ENCODE data around the gene TRIO.
"Not testable (repeated sequence)": the region's sequence is repeated elsewhere in the genome, so short reads cannot be mapped to it uniquely, and the experiment has no call there.

The TRIO gene

GRCh38 chr5:14510156-14510734, 367.1 kb downstream of the TRIO start:
- no peak for DNase-seq (ENCODE audit: low read depth)

GRCh38 chr5:14510880-14511279, 367.7 kb downstream of the TRIO start:
- no peak for DNase-seq (ENCODE audit: low read depth)

- no peak for DNase-seq (ENCODE audit: low read depth)
Measured at GRCh38 chr5:14512574-14512973, 369.4 kb downstream of the TRIO start.

- no peak for DNase-seq (ENCODE audit: low read depth)
Measured at GRCh38 chr5:14513266-14513665, 370.1 kb downstream of the TRIO start.

DNA sequence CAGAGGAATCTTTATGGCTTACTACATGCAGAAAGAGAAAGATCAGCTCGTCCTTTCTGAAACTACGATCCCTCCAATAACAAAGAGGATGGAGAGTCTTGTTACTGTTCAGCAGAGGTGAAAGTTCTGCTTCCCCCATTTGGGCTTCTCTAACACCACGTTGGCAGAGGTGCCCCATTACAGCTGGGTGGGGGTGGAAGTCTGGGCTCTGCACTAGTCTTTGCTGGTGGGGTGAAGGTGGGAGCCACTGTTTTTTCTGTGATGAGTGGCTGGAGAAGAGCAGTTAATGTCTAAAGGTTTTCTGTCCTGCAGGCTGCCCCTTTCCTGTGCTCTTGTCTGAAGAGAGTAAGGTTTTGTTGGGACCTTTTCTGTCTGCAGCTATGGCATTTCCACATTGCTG, 373.8 kb downstream of the TRIO start:
- no peak for DNase-seq (ENCODE audit: low read depth)

DNA sequence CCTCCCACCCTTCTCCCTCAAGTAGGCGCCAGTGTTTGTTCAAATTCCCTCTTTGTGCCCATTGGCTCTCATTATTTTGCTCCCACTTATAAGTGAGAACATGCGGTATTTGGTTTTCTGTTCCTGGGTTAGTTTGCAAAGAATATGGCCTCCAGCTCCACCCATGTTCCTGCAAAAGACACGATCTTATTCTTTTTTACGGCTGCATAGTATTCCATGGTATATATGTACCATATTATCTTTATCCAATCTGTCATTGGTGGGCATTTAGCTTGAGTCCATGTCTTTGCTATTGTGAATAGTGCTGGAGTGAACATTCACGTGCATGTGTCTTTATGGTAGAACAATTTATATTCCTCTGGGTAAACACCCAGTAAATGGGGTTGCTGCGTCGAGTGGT, 375.5 kb downstream of the TRIO start:
- DNase-seq (ENCODE audit: low read depth), result no peak

- no peak for DNase-seq (ENCODE audit: low read depth)
Measured at GRCh38 chr5:14521748-14522147, 378.6 kb downstream of the TRIO start.

GRCh38 chr5:14522721-14523120, 379.6 kb downstream of the TRIO start:
- DNase-seq (ENCODE audit: low read depth), result no peak

- DNase-seq (ENCODE audit: low read depth), result no peak
Measured at GRCh38 chr5:14523243-14524034, 380.3 kb downstream of the TRIO start.

GRCh38 chr5:14525397-14525796, 382.3 kb downstream of the TRIO start:
- DNase-seq (ENCODE audit: low read depth), result no peak

DNA sequence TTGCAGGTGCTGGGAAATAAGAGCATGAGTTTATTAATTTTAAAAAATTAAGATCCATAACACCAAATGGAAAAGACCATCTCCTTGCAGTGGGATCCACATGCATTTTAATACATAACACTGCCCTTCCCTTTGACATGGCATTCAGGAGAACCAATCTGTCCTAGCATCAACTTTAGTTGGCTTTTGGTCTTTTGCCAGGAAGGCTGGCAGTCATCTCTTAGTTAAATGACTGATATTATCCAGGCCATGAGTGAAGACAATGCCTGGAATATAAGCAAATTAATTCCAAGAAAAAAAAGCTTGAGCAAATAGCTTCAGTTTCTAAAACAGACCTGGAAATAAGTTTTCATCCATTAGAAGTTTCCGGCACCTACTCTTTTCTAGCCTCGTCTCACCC, 383.4 kb downstream of the TRIO start:
- DNase-seq (ENCODE audit: low read depth), result no peak

GRCh38 chr5:14528115-14528514, 385.0 kb downstream of the TRIO start:
- DNase-seq (ENCODE audit: low read depth), result no peak

- DNase-seq (ENCODE audit: low read depth), result no peak
Measured at GRCh38 chr5:14528926-14529325, 385.8 kb downstream of the TRIO start.

GRCh38 chr5:14531668-14532067, 388.5 kb downstream of the TRIO start:
- DNase-seq (ENCODE audit: low read depth), result no peak

DNA sequence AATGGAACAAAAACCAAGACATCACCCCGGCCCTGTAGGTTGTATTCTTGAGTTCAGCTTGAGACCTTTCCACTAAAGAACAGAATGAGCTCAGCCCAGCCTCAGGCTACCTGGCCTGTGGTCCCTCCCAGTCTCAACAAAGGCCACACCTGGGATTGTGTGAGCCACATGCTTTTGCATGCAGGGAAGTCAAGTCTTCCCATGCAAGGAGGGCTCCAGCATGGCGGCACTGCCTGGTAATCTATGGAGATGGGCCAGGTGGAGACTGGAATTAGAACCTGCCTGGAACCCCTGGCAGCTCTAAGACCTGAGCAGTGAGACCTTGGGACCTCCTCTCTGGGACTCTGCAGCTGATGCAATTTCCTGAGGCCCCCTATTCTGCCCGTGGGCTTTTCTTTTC, 389.0 kb downstream of the TRIO start:
- DNase-seq (ENCODE audit: low read depth), result no peak

DNA sequence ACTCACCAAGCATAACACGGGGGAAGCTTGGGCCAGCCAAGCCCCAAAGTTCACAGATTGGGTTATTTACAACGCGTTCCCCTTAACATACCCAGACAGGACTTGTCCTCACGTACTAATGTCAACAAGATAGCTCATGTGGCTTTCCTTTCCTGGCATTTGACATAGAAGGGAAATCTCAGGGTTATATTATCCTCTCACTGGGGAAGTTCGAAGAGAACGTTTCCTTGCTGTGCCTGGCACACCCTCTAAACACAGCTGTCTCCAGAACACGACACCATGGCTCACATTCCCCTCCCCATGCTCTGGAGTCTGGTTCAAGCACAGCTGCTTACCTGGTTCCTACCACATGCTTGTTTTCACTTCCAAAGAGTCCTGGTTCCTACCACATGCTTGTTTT, 391.6 kb downstream of the TRIO start:
- no peak for DNase-seq (ENCODE audit: low read depth)

GRCh38 chr5:14545308-14545707, 402.2 kb downstream of the TRIO start:
- DNase-seq (ENCODE audit: low read depth), result no peak

DNA sequence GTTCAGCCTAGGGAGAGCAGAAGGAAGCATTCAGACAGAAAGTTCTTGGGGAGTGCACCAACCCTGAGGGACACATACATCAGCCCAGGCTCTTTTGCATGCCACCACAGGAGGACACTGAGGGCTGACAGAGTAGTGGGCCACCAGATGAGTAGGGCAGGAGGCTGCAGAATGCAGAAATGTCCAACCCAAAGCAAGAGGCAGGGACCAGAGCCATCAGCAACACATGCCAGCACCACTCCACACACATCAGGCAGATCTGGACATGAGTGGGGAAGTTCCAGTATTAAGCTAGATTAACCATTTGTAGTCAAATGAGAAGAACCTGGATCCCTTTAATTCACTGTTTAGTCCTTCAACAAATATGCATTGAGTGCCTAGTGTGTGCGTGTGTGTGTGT, 402.7 kb downstream of the TRIO start:
- DNase-seq (ENCODE audit: low read depth), result no peak

GRCh38 chr5:14547666-14548065, 404.5 kb downstream of the TRIO start:
- DNase-seq (ENCODE audit: low read depth), result no peak

DNA sequence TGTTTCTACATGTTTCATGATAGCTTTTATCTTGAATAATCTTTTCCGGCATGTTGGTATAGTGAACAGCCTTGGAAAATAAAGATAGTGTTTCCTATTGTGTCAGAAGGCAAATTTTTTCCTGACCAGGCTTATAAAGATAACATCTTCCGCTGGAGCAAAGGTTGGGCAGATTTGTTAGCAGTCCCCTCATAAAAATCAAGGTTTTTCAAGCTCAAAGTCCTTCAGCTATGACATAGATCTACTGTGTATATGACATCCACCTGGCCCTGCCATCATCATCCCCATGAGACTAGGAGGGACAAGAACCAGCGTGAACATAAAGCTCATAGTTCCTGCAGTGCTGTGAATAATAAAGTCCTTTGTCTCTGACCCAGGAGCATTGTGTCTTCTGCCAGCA, 408.1 kb downstream of the TRIO start:
- no peak for DNase-seq (ENCODE audit: low read depth)

DNA sequence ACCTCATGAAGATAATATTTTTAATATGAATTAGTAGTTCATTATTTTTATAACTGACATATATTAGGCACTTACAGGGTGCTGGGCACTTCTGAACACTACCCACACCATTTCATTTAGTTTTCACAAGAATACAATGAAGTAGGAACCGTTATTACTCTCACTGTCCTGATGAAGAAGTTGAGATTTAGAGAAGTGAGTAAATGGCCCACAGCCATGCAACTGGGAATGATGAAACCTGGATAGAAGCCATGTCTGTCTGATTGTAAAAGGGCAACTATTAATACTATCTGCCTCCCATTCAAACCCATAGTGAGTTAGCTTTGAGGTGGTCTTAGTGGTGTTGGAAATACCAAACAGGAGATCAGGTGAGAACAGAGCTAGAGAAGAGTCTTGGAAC, 408.9 kb downstream of the TRIO start:
- no peak for DNase-seq (ENCODE audit: low read depth)

DNA sequence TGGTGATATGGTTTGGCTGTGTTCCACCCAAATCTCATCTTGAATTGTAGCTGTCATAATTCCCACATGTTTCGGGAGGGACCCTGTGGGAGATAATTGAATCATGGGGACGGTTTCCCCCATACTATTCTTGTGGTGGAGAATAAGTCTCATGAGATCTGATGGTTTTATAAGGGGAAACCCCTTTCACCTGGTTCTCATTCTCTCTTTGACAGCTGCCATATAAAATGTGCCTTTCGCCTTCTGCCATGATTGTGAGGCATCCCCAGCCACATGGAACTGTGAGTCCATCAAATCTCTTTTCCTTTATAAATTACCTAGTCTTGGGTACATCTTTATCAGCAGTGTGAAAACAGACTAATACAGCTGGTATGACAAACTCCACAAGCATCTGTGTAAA, 411.1 kb downstream of the TRIO start:
- DNase-seq (ENCODE audit: low read depth), result not testable (repeated sequence)

DNA sequence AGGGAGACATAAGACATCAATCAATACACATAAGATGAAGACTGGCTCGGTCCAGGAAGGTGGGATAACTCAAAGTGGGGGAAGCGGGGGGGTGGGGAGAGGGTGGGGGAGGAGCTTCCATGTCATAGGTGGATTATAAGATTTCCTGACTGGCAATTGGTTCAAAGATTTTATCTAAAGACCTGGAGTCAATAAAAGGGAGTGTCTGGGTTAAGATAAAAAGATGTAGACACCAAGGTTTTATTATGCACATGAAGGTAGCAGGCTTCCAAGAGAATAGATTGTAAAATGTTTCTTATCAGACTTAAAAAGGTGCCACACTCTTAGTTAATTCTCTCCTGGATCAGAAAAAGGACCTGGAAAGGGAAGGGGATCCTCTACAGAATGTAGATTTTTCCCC, 412.9 kb downstream of the TRIO start:
- DNase-seq (ENCODE audit: low read depth), result no peak

DNA sequence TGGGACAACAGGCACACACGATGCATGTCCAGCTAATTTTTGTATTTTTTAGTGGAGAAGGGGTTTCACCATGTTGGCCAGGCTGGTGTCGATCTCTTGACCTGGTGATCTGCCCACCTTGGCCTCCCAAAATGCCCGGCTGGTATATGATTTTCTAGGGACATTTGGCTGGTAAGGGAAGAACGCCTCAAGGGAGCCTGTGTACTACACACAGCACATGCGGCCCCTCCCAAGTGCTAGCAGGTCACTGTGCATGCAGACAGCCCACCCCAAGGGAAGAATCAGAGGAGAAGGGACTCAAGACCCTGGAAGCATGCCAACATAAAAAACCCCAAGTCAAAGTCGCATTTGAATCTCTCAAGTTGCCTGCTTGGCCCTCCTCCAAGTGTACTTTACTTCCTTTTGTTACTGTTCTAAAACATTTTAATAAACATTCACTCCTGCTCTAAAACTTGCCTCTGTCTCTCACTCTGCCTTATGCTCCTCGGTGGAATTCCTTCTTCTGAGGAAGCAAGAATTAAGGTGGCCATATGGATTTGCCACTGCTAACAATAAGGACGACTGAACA, 414.1 kb downstream of the TRIO start:
- no peak for DNase-seq (ENCODE audit: low read depth)

Data from ELR (cell line).